ENCODE results near the gene B3GAT1. TPM values are rescaled to one million over a fixed set of nuclear protein-coding genes. Genes with fewer than 3 reads are reported as not detected.
A peak's percentile ranks its signal among the peaks of the same experiment; 100 is the strongest.

B3GAT1 gene
- total RNA-seq, 1 experiment from 2014 or later = 34.3 TPM

DNA sequence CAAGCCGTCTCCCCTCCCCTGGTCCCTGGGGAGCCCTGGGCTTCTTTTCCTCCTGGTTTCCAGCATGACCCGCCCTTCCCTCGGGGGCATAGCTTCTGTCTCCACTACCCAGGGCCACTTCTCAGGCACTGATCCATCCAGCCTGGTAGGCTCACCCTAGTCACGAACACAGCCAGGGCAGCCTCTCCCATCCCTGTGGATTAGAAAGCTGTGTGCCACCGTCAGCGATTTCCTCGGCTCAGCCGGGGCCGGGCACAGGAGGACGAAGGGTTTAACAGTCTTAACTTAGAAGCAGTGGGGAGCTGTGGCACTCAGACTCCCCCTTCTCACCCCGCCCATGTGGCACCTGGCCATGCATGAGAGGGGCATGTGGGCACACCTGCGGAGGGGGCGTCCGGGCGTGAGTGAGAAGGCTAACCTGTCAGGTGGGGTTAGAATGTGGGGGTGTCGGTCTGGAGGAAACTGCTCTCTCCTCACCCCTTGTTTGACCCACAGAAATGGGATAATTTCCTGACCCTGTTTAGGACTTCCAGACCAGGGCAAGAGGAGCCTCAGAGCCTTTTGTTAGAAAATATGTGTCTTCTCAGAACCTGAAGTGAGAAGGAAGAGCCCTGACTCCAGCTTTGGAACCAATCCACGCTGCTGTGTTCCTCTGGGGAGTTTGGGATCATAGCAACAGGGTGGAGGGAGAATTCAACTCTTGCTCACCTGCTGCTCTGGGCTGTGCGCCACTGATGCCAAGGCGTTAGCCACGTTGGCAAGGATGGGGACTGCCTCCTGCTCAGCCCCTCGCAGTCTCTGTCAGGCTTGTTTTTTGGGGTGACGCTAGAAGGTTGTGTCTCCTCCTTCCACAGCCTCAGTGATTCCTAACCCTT lies 65.7 kb downstream of the B3GAT1 start:
- no peak overlapping the region for H2BK120ac ChIP-seq (ENCODE audit: low read depth, low read length, poor library complexity, severe bottlenecking)
- no peaks in the 10 kb centered on the region for H3K9me3 ChIP-seq (ENCODE audit: control insufficient read depth, low read depth, low read length)
- H3K4me1 Mint-ChIP-seq = peaks cover 11 to 12% of the 10 kb centered on the region in 2 experiments
- H3K56ac ChIP-seq (ENCODE audit: insufficient read length, low read depth, low read length) = no peak overlapping the region
- H3K4me1 ChIP-seq (ENCODE audit: insufficient read depth, low read length) = peaks cover 7% of the 10 kb centered on the region; the same call in 1 of the 2 replicates
- no peak overlapping the region for H3K4me2 ChIP-seq (ENCODE audit: insufficient read depth, insufficient read length, low read length)
- H3K27me3 ChIP-seq (ENCODE audit: insufficient read depth, low read length) = no peaks in the 10 kb centered on the region
- H2AK5ac ChIP-seq (ENCODE audit: insufficient read length, low read length) = no peak overlapping the region
- H4K20me1 ChIP-seq (ENCODE audit: control insufficient read depth, insufficient read depth, insufficient read length) = no peaks in the 10 kb centered on the region
- no peaks in the 10 kb centered on the region; a peak in 1 of 7 replicates for H3K36me3 Mint-ChIP-seq (ENCODE audit: insufficient read depth in 1 of 3, low read depth in 3 of 3)
- H3K27ac Mint-ChIP-seq = no peak overlapping the region; a peak in 1 of 7 replicates
- no peak overlapping the region for H2AFZ ChIP-seq (ENCODE audit: low read length)
- H3K9ac ChIP-seq (ENCODE audit: extremely low read depth, insufficient read length, low read length) = no peak overlapping the region
- H2BK20ac ChIP-seq (ENCODE audit: low read depth, low read length, poor library complexity, severe bottlenecking) = no peak overlapping the region
- peak; percentile 20 for DNase-seq
- H3K4ac ChIP-seq (ENCODE audit: low read depth, low read length) = no peak overlapping the region
- H2BK12ac ChIP-seq (ENCODE audit: insufficient read length, low read depth, low read length) = no peak overlapping the region
- H3K79me1 ChIP-seq (ENCODE audit: insufficient read depth, low read depth, low read length, poor library complexity, severe bottlenecking) = no peaks in the 10 kb centered on the region
- H3K79me2 ChIP-seq (ENCODE audit: insufficient read depth, low read length) = no peaks in the 10 kb centered on the region
- no peak overlapping the region for H4K5ac ChIP-seq (ENCODE audit: insufficient read length, low read depth, low read length)
- no peak overlapping the region for H3K4me3 Mint-ChIP-seq
- no peaks in the 10 kb centered on the region for H3K23me2 ChIP-seq (ENCODE audit: insufficient read length, low read depth, low read length, poor library complexity, severe bottlenecking)
- no peak overlapping the region for H2BK15ac ChIP-seq (ENCODE audit: low read depth, low read length)
- TF ChIP-seq, protein P1, sequence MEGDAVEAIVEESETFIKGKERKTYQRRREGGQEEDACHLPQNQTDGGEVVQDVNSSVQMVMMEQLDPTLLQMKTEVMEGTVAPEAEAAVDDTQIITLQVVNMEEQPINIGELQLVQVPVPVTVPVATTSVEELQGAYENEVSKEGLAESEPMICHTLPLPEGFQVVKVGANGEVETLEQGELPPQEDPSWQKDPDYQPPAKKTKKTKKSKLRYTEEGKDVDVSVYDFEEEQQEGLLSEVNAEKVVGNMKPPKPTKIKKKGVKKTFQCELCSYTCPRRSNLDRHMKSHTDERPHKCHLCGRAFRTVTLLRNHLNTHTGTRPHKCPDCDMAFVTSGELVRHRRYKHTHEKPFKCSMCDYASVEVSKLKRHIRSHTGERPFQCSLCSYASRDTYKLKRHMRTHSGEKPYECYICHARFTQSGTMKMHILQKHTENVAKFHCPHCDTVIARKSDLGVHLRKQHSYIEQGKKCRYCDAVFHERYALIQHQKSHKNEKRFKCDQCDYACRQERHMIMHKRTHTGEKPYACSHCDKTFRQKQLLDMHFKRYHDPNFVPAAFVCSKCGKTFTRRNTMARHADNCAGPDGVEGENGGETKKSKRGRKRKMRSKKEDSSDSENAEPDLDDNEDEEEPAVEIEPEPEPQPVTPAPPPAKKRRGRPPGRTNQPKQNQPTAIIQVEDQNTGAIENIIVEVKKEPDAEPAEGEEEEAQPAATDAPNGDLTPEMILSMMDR (conservative IDR thresholded peaks at IDR 0.05) = no peak
- H4K8ac ChIP-seq (replicated peaks; ENCODE audit: insufficient read length, low read depth, low read length) = no peak overlapping the region
- WGBS (ENCODE audit: extremely low coverage, insufficient read length, low lambda C conversion rate) = no CpG with 5 or more reads among the region's 22 CpGs
- no peak overlapping the region for H3K18ac ChIP-seq (ENCODE audit: insufficient read length, low read depth, low read length)
- H2BK5ac ChIP-seq (ENCODE audit: insufficient read length, low read length) = no peak overlapping the region
- H3T11ph ChIP-seq (ENCODE audit: low read length) = no peak overlapping the region
- no peak overlapping the region for H3K23ac ChIP-seq (ENCODE audit: insufficient read length, low read depth, low read length)
- peaks cover 16% of the 10 kb centered on the region for H3K27me3 Mint-ChIP-seq (ENCODE audit: low read depth)
- no peaks in the 10 kb centered on the region for H3K9me3 Mint-ChIP-seq
- no peak overlapping the region for H3K27ac ChIP-seq (ENCODE audit: insufficient read length, low read depth, low read length)
- no peak overlapping the region for H4K91ac ChIP-seq (ENCODE audit: insufficient read length, low read depth, low read length)
- H3K14ac ChIP-seq (ENCODE audit: insufficient read depth, low read length) = no peak overlapping the region
